GM23248 (cell line): ENCODE data around the gene C19orf25. TPM values are rescaled to one million over a fixed set of nuclear protein-coding genes. Genes with fewer than 3 reads are reported as not detected.

Experiments used
- DNase-seq: peaks from one replicate; pipeline ENCODE4 v3.0.0-alpha.2; 2015
- H2AFZ ChIP-seq: fragments of 200-600 bp; sonication (generic); 2 replicates; pipeline ENCODE4 v1.6.1; 2016; ENCODE audit warnings: antibody characterized with exemption
- H3F3A ChIP-seq: fragments of 200-600 bp; sonication (generic); 2 replicates; pipeline ENCODE4 v1.6.1; 2016; ENCODE audit warnings: mild to moderate bottlenecking, antibody characterized with exemption, mixed run types; ENCODE audit not compliant: insufficient read depth
- H3K27ac ChIP-seq: fragments of 200-600 bp; sonication (generic); 2 replicates; pipeline ENCODE4 v1.5.1; 2016; ENCODE audit warnings: mild to moderate bottlenecking
- H3K27me3 ChIP-seq: fragments of 200-600 bp; sonication (generic); replicated peaks from 2 replicates; pipeline ENCODE4 v1.6.1; 2016; ENCODE audit warnings: mild to moderate bottlenecking; ENCODE audit not compliant: insufficient read depth
- H3K36me3 ChIP-seq: fragments of 200-600 bp; sonication (generic); 2 replicates; pipeline ENCODE4 v1.6.1; 2016; ENCODE audit warnings: low read depth, mild to moderate bottlenecking
- H3K4me1 ChIP-seq: fragments of 200-600 bp; sonication (generic); 2 replicates; pipeline ENCODE4 v1.6.1; 2016; ENCODE audit warnings: mild to moderate bottlenecking; ENCODE audit not compliant: insufficient read depth
- H3K4me2 ChIP-seq: fragments of 200-600 bp; sonication (generic); one replicate; pipeline ENCODE4 v1.6.1; 2016; ENCODE audit warnings: mild to moderate bottlenecking; ENCODE audit not compliant: unreplicated experiment
- H3K4me3 ChIP-seq: fragments of 200-600 bp; sonication (generic); 2 replicates; pipeline ENCODE4 v1.5.1; 2016; ENCODE audit warnings: mild to moderate bottlenecking
- H3K79me2 ChIP-seq: fragments of 200-600 bp; sonication (generic); 2 replicates; pipeline ENCODE4 v1.6.1; 2016; ENCODE audit warnings: mild to moderate bottlenecking; ENCODE audit not compliant: insufficient read depth
- H3K9ac ChIP-seq: fragments of 200-600 bp; sonication (generic); 2 replicates; pipeline ENCODE4 v1.6.1; 2016; ENCODE audit warnings: mild to moderate bottlenecking
- H3K9me2 ChIP-seq: fragments of 200-600 bp; sonication (generic); 2 replicates; pipeline ENCODE4 v1.6.1; 2016; ENCODE audit warnings: mixed run types, mild to moderate bottlenecking, moderate library complexity; ENCODE audit not compliant: insufficient read depth
- H3K9me3 ChIP-seq: fragments of 200-600 bp; sonication (generic); one replicate; pipeline ENCODE4 v1.6.1; 2017; ENCODE audit warnings: low read depth
- H4K20me1 ChIP-seq: fragments of 200-600 bp; sonication (generic); 2 replicates; pipeline ENCODE4 v1.6.0; 2016; ENCODE audit not compliant: insufficient read depth
- EZH2 ChIP-seq: fragments of 200-600 bp; sonication (generic); IDR thresholded peaks from 2 replicates; pipeline ENCODE4 v1.6.1; 2018; ENCODE audit warnings: antibody characterized with exemption, mild to moderate bottlenecking; ENCODE audit not compliant: insufficient read depth, poor library complexity, severe bottlenecking
- EZH2phosphoT487 ChIP-seq: fragments of 200-600 bp; sonication (generic); IDR thresholded peaks from 2 replicates; pipeline ENCODE4 v1.6.1; 2018; ENCODE audit warnings: antibody characterized with exemption, moderate library complexity, mild to moderate bottlenecking, low read depth; ENCODE audit not compliant: insufficient read depth
- WGBS, 2 experiments: methylation state at CpG; one replicate each; pipeline ENCODE4 v1.1.6; 2015 to 2017; ENCODE audit warnings: low lambda C conversion rate in 2 of 2, low coverage in 1 of 2; ENCODE audit errors: missing lambda C conversion rate in 2 of 2; 5-methylcytosine and 5-hydroxymethylcytosine counted together
- in situ Hi-C: fragments of 300-500 bp; cut with MboI; formaldehyde crosslinking; loops from 2 replicates; pipeline ENCODE4 v1.15.0; 2020
- polyA plus RNA-seq: library from polyadenylated mRNA; unstranded; fragments of >200 nt; fragmentation: Nextera tagmentation; extraction: Ambion mirVana; gene quantifications from 2 replicates; pipeline ENCODE4 v1.2.1, GENCODE V29; 2016
- total RNA-seq: library from RNA; depleted of rRNA; stranded (reverse); fragments of >200 nt; shearing (Covaris generic); gene quantifications from 2 replicates; pipeline ENCODE4 v1.2.3, GENCODE V29; 2014

C19orf25 gene
- total and polyA plus RNA-seq, 2 experiments from 2014 or later = 34.7 to 35.9 TPM

- WGBS, 2 experiments = 90 to 92% methylated on average over 8 to 24 of the region's 24 CpGs
- no peaks in the 10 kb centered on the region for H4K20me1 ChIP-seq
- no peak overlapping the region for H3K4me3 ChIP-seq
- H3K27ac ChIP-seq = no peak overlapping the region
- in situ Hi-C loops = no loop called here
- no peak for TF ChIP-seq EZH2phosphoT487
- H3F3A ChIP-seq = no peaks in the 10 kb centered on the region
- H2AFZ ChIP-seq = no peak overlapping the region
- H3K9me3 ChIP-seq = no peaks in the 10 kb centered on the region
- H3K9ac ChIP-seq = no peak overlapping the region
- no peak overlapping the region for H3K4me2 ChIP-seq
- no peaks in the 10 kb centered on the region; the same call in 1 of the 2 replicates for H3K27me3 ChIP-seq
- H3K4me1 ChIP-seq = no peaks in the 10 kb centered on the region
- no peaks in the 10 kb centered on the region for H3K79me2 ChIP-seq
- H3K9me2 ChIP-seq = no peaks in the 10 kb centered on the region
- H3K36me3 ChIP-seq = no peaks in the 10 kb centered on the region
- no peak for DNase-seq
These were observed 17.2 kb downstream of the C19orf25 start for GRCh38 chr19:1461862-1462261.

- Histone ChIP-seq H3K4me1 (no peaks in the 10 kb centered on the region), H3K9me2 (no peaks in the 10 kb centered on the region), H3K4me2 (no peak overlapping the region), H4K20me1 (no peaks in the 10 kb centered on the region), H3K36me3 (no peaks in the 10 kb centered on the region), H2AFZ (no peak overlapping the region), H3K4me3 (no peak overlapping the region), H3K9me3 (no peaks in the 10 kb centered on the region), H3K27ac (no peak overlapping the region), H3K27me3 (peaks cover 5% of the 10 kb centered on the region; the same call in 1 of the 2 replicates), H3K9ac (no peak overlapping the region), H3K79me2 (no peaks in the 10 kb centered on the region), H3F3A (no peaks in the 10 kb centered on the region)
- TF ChIP-seq EZH2 = no peak
- no peak for TF ChIP-seq EZH2phosphoT487
- WGBS, 2 experiments = 90 to 92% methylated on average over 33 to 36 of the region's 36 CpGs
- in situ Hi-C loops = no loop called here
- no peak for DNase-seq
These were observed 18.7 kb downstream of the C19orf25 start for GRCh38 chr19:1460033-1460995.

DNA sequence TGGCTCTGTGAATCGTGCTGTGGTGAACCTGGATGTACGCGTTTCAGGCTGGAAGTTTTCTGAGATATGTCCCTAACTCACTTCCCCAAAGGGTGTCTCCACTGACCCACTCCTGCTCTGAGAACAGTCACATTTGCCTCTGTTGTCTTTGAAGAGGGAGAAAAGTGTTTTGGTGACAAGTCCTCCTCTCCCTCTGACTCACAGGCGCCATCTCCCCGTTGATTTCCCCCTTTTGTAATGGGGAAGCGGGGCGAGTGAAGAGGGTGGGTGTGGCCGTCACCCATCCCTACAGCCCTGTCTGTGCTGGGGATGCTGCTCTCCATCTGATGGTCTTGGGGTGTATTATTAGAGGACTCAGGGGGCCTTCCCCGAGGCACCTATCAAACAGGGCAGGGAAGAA lies 19.5 kb downstream of the C19orf25 start:
- H3K36me3 ChIP-seq = no peaks in the 10 kb centered on the region
- in situ Hi-C loops = no loop called here
- H3K27ac ChIP-seq = no peak overlapping the region
- H4K20me1 ChIP-seq = no peaks in the 10 kb centered on the region
- TF ChIP-seq EZH2phosphoT487 (no peak), EZH2 (no peak)
- no peak overlapping the region for H3K4me3 ChIP-seq
- no peak overlapping the region for H3K9ac ChIP-seq
- H3K4me2 ChIP-seq = no peak overlapping the region
- 67 to 71% methylated on average over 9 of the region's 9 CpGs for WGBS, 2 experiments
- no peaks in the 10 kb centered on the region for H3K79me2 ChIP-seq
- H2AFZ ChIP-seq = no peak overlapping the region
- DNase-seq = no peak
- H3K9me2 ChIP-seq = no peaks in the 10 kb centered on the region
- H3K4me1 ChIP-seq = no peaks in the 10 kb centered on the region
- H3F3A ChIP-seq = no peaks in the 10 kb centered on the region
- peaks cover 5% of the 10 kb centered on the region; the same call in 1 of the 2 replicates for H3K27me3 ChIP-seq
- H3K9me3 ChIP-seq = no peaks in the 10 kb centered on the region

GRCh38 chr19:1457892-1458291 lies 21.1 kb downstream of the C19orf25 start:
- Histone ChIP-seq H3K4me1 (no peaks in the 10 kb centered on the region), H4K20me1 (no peaks in the 10 kb centered on the region)

More at GRCh38 chr19:1457892-1458291, 21.1 kb downstream of the C19orf25 start:
- Histone ChIP-seq H3K9me3 (no peaks in the 10 kb centered on the region), H3K79me2 (no peaks in the 10 kb centered on the region), H3K4me2 (no peak overlapping the region), H3K27ac (no peak overlapping the region), H3K27me3 (peaks cover 5% of the 10 kb centered on the region; the same call in 1 of the 2 replicates), H3K9ac (no peak overlapping the region), H3K4me3 (no peak overlapping the region), H3K36me3 (no peaks in the 10 kb centered on the region), H2AFZ (no peak overlapping the region), H3F3A (peaks cover 5% of the 10 kb centered on the region; the same call in 1 of the 2 replicates), H3K9me2 (no peaks in the 10 kb centered on the region)
- 81 to 90% methylated on average over 11 to 16 of the region's 16 CpGs for WGBS, 2 experiments
- no peak for DNase-seq
- in situ Hi-C loops = no loop called here
- TF ChIP-seq EZH2 = no peak
- TF ChIP-seq EZH2phosphoT487 = no peak
